DND-41 (cell line): Measurements from ENCODE around the gene TCF12.

Experiments used
- EZH2 ChIP-seq: IDR thresholded peaks from 3 replicates; pipeline ENCODE4 v1.6.1; 2012; ENCODE audit warnings: borderline replicate concordance, low read depth, mild to moderate bottlenecking, moderate library complexity, low read length, inconsistent platforms; ENCODE audit not compliant: severe bottlenecking
- TF ChIP-seq, protein P1 (sequence below): IDR thresholded peaks from 2 replicates; pipeline ENCODE4 v1.5.1; 2012; ENCODE audit warnings: borderline replicate concordance, low read length, moderate library complexity, mild to moderate bottlenecking; ENCODE audit not compliant: poor library complexity, severe bottlenecking; ENCODE audit errors: extremely low read depth

DNA sequence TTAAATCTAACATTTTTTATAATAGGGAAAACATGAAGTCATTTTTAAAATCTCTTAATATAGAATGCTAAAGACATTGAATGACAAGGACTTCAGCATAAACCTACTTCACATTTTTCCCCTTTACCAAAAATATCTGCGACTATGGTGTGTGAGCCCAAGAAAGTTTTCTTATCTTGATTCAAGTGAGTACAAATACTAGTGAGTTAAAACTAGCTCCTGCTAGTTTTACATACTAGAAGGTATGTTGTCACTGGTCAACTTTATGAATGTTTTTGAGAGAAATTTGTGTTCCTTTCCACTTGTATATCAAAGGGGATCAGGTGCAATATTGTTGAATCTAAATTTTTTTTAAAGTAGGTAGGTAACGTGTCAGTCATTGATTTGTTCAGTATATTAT is 305.4 kb downstream of the TCF12 start:
- TF ChIP-seq, protein P1, sequence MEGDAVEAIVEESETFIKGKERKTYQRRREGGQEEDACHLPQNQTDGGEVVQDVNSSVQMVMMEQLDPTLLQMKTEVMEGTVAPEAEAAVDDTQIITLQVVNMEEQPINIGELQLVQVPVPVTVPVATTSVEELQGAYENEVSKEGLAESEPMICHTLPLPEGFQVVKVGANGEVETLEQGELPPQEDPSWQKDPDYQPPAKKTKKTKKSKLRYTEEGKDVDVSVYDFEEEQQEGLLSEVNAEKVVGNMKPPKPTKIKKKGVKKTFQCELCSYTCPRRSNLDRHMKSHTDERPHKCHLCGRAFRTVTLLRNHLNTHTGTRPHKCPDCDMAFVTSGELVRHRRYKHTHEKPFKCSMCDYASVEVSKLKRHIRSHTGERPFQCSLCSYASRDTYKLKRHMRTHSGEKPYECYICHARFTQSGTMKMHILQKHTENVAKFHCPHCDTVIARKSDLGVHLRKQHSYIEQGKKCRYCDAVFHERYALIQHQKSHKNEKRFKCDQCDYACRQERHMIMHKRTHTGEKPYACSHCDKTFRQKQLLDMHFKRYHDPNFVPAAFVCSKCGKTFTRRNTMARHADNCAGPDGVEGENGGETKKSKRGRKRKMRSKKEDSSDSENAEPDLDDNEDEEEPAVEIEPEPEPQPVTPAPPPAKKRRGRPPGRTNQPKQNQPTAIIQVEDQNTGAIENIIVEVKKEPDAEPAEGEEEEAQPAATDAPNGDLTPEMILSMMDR = no peak
- TF ChIP-seq EZH2 = no peak
